ENCODE results near the gene FBXL13.
"Not testable (repeated sequence)": the region's sequence is repeated elsewhere in the genome, so short reads cannot be mapped to it uniquely, and the experiment has no call there.

The FBXL13 gene

GRCh38 chr7:103078226-103078625, 3.6 kb upstream of the FBXL13 start:
- not testable (repeated sequence) for DNase-seq

- no peak for DNase-seq
Observed at GRCh38 chr7:103077318-103077717, 2.7 kb upstream of the FBXL13 start.

- DNase-seq = no peak
Observed at GRCh38 chr7:103076764-103077163, 2.2 kb upstream of the FBXL13 start.

GRCh38 chr7:103075337-103075918, 832 bp upstream of the FBXL13 start:
- DNase-seq = peak in 1 of 2 experiments; percentile 25

GRCh38 chr7:103073989-103074518, 542 bp downstream of the FBXL13 start:
- DNase-seq = peak in 1 of 2 experiments; percentile 41

- DNase-seq = no peak
Observed at GRCh38 chr7:103071000-103071399, 3.6 kb downstream of the FBXL13 start.

- DNase-seq = no peak
Observed at GRCh38 chr7:103068414-103069403, 5.9 kb downstream of the FBXL13 start.

GRCh38 chr7:103065667-103066066, 8.9 kb downstream of the FBXL13 start:
- peak; percentile 35 to 40 for DNase-seq

GRCh38 chr7:103063895-103064294, 10.7 kb downstream of the FBXL13 start:
- no peak for DNase-seq

GRCh38 chr7:103059471-103059870, 15.1 kb downstream of the FBXL13 start:
- no peak for DNase-seq

GRCh38 chr7:103058122-103058521, 16.5 kb downstream of the FBXL13 start:
- no peak for DNase-seq

GRCh38 chr7:103056006-103056405, 18.6 kb downstream of the FBXL13 start:
- DNase-seq = not testable (repeated sequence)

- no peak for DNase-seq
Observed at GRCh38 chr7:103051519-103051918, 23.1 kb downstream of the FBXL13 start.

- DNase-seq = peak in 1 of 2 experiments; percentile 5
Observed at GRCh38 chr7:103048833-103049232, 25.8 kb downstream of the FBXL13 start.

- DNase-seq = not testable (repeated sequence)
Observed at GRCh38 chr7:103041815-103042214, 32.8 kb downstream of the FBXL13 start.

- DNase-seq = not testable (repeated sequence)
Observed at GRCh38 chr7:103037823-103038739, 36.5 kb downstream of the FBXL13 start.

GRCh38 chr7:103037476-103037822, 37.1 kb downstream of the FBXL13 start:
- no peak for DNase-seq

- DNase-seq = not testable (repeated sequence)
Observed at GRCh38 chr7:103034318-103034717, 40.3 kb downstream of the FBXL13 start.

- DNase-seq = no peak
Observed at GRCh38 chr7:103031781-103032180, 42.8 kb downstream of the FBXL13 start.

GRCh38 chr7:103031024-103031423, 43.6 kb downstream of the FBXL13 start:
- DNase-seq = no peak

GRCh38 chr7:103025341-103025740, 49.3 kb downstream of the FBXL13 start:
- no peak for DNase-seq

- not testable (repeated sequence) for DNase-seq
Observed at GRCh38 chr7:103023578-103023977, 51.0 kb downstream of the FBXL13 start.

GRCh38 chr7:103021490-103021889, 53.1 kb downstream of the FBXL13 start:
- not testable (repeated sequence) for DNase-seq

All from SW 1271 (cell line).